ENCODE results near the gene ZNF529.
"Not testable (repeated sequence)": the region's sequence is repeated elsewhere in the genome, so short reads cannot be mapped to it uniquely, and the experiment has no call there.

- TF ChIP-seq CTCF (IDR thresholded peaks at IDR 0.05; ENCODE audit: low read depth, low read length, poor library complexity, severe bottlenecking); EZH2phosphoT487 (IDR thresholded peaks at IDR 0.05; ENCODE audit: borderline replicate concordance, low read length): not testable (repeated sequence)
Observed at GRCh38 chr19:36602681-36603080, 29.6 kb upstream of the ZNF529 start.

All from DOHH2 (cell line).